HG02610 (cell line): ENCODE data around the gene MTX3.

ENCODE experiments used
- ATAC-seq: cut with Tn5 transposase; IDR thresholded peaks from one replicate; pipeline ENCODE4 v1.9.1; 2021; ENCODE audit warnings: mild to moderate bottlenecking, moderate library complexity; ENCODE audit not compliant: unreplicated experiment

The MTX3 gene

GRCh38 chr5:79990598-79991507 is at the start of gene MTX3:
MTX3 (minus strand) TSS chr5:79991262; CDS start chr5:79991238, 24 bp downstream.
- peak; percentile 88 for ATAC-seq

GRCh38 chr5:80039650-80040049 is 48.6 kb upstream of the MTX3 start:
- no peak for ATAC-seq

- ATAC-seq: no peak
Observed at GRCh38 chr5:80037366-80037765, 46.3 kb upstream of the MTX3 start.

- ATAC-seq: no peak
Observed at GRCh38 chr5:80036615-80037014, 45.6 kb upstream of the MTX3 start.

- ATAC-seq: no peak
Observed at GRCh38 chr5:80035839-80036238, 44.8 kb upstream of the MTX3 start.

GRCh38 chr5:80034962-80035821 is 44.1 kb upstream of the MTX3 start, which contains the start of gene THBS4:
THBS4 (plus strand) TSS chr5:80035348; CDS start chr5:80035538, 190 bp downstream.
- ATAC-seq: no peak

GRCh38 chr5:80034559-80034958 is 43.5 kb upstream of the MTX3 start:
- ATAC-seq: no peak

GRCh38 chr5:80033513-80033912 is 42.5 kb upstream of the MTX3 start:
- no peak for ATAC-seq

GRCh38 chr5:80031109-80031508 is 40.0 kb upstream of the MTX3 start:
- ATAC-seq: no peak

- no peak for ATAC-seq
Observed at GRCh38 chr5:80026841-80027240, 35.8 kb upstream of the MTX3 start.

GRCh38 chr5:80025069-80025468 is 34.0 kb upstream of the MTX3 start:
- ATAC-seq: no peak

GRCh38 chr5:80010754-80011392 is 19.8 kb upstream of the MTX3 start:
- ATAC-seq: no peak

GRCh38 chr5:80008995-80009765 is 18.1 kb upstream of the MTX3 start:
- ATAC-seq: no peak

GRCh38 chr5:80002677-80003076 is 11.6 kb upstream of the MTX3 start:
- ATAC-seq: no peak

GRCh38 chr5:79999722-80000121 is 8.7 kb upstream of the MTX3 start:
- no peak for ATAC-seq

GRCh38 chr5:79992891-79993657 is 2.0 kb upstream of the MTX3 start:
- no peak for ATAC-seq

GRCh38 chr5:79990205-79990597 is 861 bp downstream of the MTX3 start:
- ATAC-seq: peak; percentile 58

- ATAC-seq: no peak
Observed at GRCh38 chr5:79986260-79986659, 4.8 kb downstream of the MTX3 start.

GRCh38 chr5:79985288-79985687 is 5.8 kb downstream of the MTX3 start:
- ATAC-seq: no peak

- no peak for ATAC-seq
Observed at GRCh38 chr5:79984363-79984762, 6.7 kb downstream of the MTX3 start.
